Iris pigment epithelial cell (primary cell): ENCODE results near the gene IFTAP.
"Not testable (repeated sequence)": the region's sequence is repeated elsewhere in the genome, so short reads cannot be mapped to it uniquely, and the experiment has no call there.

Experiments used
- DNase-seq: peaks from one replicate; pipeline ENCODE4 v3.0.0-alpha.2; 2011; ENCODE audit warnings: low read depth

IFTAP gene

DNA sequence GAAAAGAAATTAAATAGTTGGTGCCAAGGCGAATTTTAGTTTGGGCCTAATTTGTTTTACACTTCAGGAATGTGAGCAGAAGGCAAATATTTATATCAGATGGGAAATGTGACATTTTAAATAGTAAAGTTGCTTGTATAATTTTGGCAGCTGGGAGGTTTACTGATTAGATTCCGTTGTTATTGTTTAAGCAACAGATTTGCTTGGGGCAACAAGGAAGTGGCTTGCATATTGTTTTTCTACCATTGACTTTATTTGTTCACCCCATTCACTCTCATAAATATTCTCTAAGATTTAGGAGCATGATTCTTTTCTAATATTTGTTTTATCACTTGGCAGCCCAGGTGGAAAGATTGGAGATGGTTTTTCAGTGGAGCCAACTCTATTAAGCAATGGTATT lies 44.3 kb downstream of the IFTAP start:
- DNase-seq = no peak

DNA sequence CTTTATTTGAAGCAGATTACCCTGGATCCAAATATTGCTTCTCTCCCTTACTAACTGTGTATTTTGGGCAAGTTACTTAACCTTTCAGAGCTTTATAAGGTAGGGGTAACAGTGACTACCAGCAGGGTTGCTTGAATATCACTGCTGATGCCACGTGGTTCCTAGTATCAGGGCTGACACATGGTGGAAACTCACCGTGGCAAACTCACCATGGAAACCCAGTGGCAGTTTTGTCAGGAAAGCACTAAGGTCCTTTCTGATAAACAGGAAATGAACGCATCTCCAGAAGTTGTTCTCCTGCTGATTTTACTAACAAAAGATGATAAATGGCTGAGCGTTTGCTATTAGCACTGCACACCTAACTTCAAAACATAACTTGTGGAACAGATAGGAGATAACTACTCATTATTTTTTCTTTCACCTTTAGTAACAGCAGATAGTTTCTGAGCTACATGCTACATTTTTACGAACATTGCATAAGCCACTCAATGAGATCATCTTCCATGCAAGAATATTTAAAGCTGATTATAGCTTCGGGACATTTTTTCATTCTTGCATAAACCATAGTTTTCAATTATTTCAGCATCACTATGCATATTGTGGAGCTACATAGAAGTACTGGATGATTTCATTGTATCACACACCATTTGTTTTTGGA lies 63.4 kb downstream of the IFTAP start:
- peak; percentile 4 for DNase-seq

DNA sequence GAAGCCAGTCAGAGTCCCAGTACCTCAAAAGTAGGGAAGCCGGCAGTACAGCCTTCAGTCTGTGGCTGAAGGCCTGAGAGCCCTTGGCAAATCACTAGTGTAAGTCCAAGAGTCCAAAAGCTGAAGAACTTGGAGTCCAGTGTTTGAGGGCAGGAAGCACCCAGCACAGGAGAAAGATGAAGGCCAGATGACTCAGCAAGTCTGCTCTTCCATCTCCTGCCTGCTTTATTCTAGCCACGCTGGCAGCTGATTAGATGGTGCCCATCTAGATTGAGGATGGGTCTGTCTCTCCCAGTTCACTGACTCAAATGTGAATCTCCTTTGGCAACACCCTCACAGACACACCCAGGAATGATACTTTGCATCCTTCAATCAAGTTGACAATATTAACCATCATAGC lies 67.1 kb downstream of the IFTAP start:
- DNase-seq = peak; percentile 9

DNA sequence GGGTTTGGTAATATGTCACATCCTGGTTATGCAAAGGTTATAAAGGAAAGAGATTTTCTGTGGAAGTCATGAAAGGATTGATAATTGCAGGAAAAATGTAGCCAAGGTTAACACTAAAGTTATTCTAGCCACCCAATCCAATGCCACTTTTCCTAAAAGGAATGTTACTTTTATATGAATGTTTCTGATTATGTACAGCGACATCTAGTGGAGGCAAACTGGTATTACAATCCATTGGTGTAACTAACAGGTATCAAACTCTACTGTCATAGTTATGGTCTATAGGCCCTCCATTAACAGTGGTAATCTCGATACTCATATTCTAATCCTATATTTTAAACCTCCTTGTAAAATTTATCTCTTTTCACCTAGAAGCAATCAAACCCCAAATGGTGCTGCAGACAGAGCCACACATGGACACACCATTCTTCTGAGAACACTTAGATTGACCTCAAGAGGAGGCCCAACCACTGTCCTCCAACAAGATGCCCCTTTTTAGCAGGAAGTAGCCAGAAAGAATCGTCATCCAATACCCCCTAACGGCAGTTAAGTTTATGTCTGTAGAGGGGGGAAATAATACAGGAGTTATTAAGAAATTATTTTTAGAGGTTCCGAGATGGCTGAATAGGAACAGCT lies 78.6 kb downstream of the IFTAP start:
- peak; percentile 45 for DNase-seq

DNA sequence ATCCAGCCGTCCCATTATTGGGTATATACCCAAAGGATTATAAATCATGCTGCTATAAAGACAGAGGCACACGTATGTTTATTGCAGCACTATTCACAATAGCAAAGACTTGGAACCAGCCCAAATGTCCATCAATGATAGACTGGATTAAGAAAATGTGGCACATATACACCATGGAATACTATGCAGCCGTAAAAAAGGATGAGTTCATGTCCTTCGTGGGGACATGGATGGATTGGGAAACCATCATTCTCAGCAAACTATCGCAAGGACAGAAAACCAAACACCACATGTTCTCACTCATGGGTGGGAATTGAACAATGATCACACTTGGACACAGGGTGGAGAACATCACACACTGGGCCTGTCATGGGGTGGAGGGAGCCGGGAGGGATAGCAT lies 85.2 kb downstream of the IFTAP start:
- DNase-seq = not testable (repeated sequence)

DNA sequence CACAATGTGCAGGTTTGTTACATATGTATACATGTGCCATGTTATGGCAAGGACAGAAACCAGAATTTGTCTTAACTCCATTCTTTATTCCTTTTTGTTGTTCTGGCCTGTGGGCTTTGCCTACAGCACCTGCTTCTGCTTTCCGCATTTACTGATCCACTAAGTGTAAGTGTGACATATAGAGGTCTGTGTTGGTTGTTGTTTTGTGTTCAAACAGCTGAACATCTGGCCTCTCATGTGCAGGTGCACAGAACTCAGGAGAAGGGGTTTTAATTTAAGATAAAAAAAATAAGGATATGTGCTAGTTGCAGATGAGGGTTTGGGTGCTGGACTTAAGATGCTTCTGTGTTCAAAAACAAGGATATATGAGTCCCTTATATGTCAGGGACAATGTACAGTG lies 89.5 kb downstream of the IFTAP start:
- no peak for DNase-seq

DNA sequence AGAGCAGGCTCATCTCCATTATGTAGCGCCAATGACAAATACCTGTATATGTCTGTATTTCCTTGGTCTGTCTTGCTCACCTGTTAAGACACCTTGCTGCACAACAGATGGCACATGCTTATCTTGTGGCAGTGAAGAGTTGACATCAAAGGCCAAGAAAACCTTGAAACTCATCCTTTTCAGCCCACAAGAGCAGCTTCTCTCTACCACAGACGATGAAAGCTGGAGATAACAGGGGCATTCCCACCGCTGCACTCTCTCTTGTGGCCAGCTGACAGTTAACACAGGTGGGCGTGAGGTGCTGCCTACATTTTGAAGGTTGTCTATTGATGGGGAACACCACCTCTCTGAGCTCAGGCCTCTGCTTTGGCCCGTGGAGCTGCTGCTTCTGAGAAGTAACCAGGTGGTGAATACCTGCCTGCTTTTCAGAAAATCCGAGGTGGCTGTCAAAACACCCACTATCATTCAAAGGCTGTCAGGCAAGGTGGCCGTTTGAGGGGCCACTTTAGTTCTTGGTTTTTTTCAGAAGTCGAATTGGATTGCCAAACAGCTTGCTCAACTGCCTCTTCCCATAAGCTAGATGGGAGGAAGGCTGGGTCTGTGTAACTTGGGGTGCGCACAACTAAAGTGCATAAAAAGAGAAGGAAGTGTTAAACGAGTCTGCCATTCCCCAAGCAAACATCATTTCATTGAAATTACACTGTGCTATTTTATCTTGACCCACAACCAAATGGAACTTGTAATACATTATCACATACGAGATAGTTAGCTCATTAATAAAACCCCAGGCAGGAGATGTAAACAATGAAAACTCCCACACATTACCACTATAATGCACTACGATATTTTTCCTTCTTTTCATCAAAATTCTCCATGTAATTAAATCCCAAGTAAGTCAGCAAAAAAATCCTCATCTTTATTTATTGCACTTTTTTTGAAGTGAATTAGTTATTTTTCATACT lies 90.8 kb downstream of the IFTAP start:
- DNase-seq = no peak

DNA sequence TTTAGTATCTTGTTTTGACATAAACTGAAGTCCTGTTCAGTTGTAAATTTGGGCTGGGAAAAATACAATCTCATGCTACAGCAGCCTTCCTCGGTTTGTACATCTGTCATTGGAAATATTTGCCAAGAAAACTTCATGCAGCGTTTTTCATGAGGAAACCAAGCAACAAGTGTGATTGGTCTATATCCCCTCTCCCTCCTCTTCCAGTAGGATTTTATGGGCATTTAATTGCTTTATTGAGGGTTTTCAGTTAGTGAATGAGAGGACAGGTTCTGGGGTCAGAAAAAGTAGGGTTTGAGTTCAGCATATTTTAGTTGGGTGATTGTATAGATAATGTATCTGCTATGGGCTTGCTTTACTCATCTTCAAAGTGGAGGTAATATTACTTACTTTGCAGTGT lies 93.8 kb downstream of the IFTAP start:
- DNase-seq = no peak

DNA sequence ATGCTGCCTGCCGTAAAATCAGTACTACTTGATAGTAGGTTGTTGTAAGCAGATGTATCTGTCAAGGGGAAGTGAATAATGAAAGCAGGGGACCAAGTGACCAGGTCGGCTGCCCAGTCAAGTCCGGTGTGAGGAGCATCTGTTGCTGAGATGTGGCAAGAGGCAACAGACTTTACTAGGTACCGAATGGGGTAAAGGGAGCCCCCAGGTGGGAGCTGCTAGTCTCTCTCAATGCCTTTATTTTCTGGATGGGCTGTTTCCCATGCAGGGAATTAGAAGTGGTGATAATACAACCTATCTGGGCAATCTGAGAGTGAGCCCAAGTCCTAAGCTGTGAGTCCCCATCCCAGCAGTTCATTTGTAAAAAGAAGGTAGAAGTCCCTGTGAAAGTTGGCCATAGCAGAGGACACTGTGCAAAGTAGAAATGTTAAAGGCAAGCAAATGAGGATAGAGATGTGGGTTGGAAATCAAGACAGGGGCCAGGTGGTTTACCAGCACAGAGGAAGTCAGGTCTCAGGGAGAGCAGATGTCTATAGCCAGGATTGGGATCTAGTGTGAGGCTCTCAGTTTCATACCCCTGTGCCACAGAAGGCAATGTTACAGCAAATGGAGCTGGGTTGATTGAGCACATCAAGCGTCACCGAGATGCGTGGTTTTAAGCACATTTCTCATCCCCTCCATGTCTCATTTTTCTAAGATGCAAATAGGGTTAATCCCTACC lies 94.4 kb downstream of the IFTAP start:
- no peak for DNase-seq

DNA sequence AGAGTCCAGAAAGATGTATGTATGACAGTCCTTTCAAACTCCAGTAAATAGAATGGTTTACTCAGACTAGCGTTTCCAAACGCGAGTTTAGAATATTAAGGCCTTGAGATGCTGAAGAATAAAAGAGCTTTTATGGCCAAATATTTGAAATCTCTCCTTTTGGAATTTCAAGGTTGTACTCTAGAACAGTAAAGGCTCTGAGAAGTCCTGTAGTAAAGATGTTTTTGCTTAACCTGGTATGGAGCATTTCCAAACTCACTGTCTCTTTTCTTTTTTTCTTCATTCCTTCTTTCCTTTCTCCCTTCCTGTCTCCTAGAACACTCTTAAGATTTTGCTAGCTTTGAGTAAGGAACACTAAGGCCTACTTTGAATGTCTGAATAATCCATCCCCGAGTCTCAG lies 95.1 kb downstream of the IFTAP start:
- DNase-seq = no peak

DNA sequence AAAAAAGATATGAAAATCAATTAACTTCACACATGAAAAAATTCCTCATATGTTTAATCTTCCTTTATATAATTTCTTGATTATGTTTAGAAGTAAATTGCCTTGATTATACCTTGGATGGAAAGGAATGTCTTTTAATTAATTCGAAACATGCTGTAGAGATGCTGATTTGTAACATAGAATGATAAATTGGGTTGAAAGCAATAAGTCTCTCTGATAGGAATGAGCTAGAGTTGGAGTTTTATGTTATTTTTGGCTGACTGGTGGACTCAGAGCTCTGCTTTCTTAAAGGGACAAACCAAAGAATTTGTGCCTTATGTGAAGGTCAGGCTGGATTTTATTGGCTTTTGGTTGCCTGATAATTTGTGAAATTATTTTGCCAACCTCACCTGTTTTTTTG lies 98.4 kb downstream of the IFTAP start:
- DNase-seq = no peak

DNA sequence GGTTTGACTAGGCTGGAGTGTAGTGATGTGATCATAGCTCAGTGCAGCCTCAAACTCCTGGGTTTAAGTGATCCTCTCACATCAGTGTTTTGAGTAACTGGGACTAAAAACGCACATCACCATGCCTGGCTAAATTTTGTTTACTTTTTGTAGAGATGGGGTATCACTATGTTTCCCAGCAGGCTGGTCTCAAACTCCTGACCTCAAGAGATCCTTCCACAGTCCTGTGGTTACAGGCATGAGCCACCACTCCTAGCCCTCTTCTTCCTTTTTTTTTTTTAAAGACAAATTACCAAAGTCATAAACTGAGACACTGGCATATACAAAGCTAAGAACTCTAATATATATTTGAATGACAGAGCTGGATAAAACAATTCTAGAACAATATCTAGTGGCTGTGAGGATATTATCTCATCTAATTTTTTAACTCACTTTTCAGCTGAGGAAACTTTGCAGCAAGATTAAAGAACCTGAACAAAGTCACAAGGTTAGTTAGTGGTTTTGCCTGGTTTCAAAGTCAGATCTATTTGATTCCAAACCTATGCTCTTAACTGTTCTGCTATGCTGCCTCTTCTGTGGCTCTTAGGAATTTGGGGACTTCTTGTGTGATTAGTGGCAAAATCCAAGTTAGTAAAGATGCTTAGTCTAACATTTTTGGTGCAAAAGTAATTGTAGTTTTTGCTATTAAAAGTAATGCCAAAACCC lies 99.0 kb downstream of the IFTAP start:
- DNase-seq = no peak

DNA sequence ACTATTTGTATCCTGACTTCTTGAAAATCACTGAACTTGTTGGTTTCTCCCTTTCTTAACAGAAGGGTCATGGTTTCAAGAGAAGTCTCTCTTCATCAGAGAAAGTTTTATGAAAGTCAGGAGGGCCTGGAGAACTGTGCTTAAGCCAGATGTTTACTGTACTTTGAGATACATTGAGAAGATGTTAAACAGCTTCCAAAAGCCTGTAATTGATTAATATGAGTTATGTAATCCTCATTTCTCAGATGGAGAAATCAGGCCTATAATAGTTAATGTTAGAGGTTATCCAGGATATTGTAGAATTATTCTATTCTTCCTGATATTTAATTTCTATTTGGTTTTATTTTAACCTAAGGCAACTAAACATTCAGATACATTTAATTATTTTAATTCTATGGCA lies 100.8 kb downstream of the IFTAP start:
- no peak for DNase-seq

DNA sequence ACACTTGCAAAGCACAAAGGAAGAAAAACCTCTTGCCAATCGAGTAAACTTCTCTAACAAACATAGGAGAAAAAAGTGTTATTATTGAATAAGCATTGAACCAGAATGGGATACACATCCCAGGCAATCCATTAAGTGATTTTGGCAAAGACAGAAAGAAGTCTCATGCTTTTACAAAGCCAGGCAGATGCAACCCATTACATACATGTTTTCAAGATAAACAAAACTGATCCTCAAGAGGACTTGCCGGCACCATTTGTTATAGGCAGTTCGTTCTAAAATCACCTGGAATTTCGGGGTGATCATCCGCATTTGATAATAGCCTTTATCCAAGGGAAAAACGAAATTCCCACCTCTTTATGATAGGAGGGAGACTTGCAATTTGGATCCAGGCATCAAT lies 101.3 kb downstream of the IFTAP start:
- DNase-seq = no peak

DNA sequence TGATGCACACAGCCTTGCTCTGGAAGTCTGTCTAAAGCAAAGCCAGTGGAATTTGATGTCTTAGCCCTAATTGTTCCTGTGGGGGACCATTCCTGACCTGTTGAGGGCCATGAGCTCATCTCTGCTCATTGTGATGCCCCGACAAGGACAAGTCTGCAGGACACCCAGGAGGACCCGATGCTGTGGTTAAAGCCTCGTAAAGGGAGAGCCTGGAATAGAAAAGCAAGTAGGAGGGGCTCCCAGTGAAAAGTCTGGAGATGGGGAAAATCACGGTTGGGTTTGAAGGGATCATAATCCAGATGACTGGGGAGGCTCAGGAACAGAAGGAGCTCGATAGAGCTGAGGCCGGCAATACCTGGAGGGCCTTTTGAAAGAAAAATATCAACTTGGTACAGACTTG lies 102.2 kb downstream of the IFTAP start:
- no peak for DNase-seq

DNA sequence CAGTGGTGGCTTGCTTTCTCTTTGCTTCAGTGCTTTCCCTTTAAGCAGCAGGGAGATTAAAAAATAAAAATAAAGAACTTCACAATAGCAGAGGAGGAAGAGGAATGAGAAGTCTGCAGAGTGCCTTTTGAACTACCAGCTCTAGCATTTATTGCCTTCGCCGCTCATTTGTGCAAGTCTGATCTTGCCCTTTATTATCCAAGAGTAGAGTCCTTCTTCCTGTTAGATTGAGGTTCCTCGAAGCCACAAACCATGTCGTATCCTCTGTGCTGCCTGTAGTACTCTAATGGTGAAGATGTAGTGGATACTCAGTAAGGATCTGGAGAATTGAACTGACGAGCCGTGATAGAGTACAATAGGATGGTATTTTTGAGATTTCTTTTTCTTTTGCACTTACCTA lies 105.0 kb downstream of the IFTAP start:
- no peak for DNase-seq

DNA sequence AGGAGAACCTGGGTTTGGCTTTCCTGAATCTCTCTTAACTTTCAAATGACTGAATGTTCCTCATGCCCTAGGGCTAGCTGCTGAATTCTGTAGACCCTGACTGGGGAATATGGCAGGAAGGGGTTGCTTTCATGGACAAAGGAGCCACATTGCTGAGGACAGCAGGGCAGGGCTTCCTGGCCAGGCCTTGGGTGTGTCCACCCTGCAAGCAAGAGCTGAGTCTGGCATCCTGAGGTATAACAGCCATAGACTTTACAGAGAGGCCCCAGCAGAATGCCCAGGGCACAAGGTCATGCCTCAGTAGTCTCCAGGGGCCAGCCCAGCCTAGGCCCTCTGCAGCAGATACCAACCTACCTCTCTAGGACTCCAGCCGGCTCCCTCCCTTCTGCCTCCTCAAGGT lies 105.9 kb downstream of the IFTAP start:
- DNase-seq = no peak

DNA sequence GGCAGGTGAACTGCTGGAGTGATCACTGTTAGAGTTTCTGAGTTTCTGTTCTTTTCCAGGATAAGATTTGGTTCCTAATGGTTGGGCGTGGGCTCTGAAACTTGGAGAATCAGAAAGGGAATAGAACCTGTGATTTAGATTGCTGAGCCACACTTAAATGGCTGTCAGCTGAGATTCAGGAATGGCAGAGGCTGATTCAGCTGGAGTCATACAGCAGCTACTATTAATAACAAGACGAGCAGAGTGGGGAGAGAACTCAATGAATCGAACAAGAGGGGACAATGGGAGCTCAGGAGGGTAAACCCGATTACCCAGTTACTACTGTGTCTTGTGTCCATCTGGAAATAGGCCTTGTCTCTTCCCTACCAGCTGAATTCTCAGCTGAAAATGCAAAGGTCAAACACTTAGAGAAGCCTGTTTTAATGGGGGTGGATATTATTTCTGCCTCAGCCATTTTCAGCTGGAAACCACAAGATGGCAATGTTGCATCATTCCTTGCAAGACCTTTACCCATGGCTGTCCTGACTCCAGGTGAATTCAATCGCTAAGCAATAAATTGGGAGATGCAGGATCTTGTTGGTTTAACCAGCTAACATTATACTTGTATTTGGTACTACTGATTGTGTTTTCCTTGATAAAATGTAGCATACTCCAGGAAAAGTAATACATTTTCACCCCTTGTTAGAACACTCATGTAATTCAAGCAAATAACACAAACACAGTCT lies 108.2 kb downstream of the IFTAP start:
- DNase-seq = peak; percentile 68

DNA sequence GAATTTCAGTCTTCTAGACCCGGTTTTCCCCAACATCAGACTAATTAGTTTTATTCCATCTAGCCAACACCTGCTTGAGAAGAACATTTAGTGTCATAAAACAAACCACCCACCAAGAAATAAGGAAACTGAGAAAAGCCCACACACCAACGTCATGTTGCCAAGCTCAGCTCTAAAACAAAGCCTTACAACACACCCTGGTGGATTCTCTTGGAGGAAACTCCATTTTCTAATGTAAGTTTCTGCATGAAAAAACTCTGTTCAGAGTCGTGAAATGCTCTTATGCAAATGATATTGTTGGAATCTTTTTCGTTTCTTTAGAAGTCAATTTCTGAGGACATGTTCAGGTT lies 108.7 kb downstream of the IFTAP start:
- no peak for DNase-seq
